ENCODE results near the gene GANC. TPM values are rescaled to one million over a fixed set of nuclear protein-coding genes. Genes with fewer than 3 reads are reported as not detected.

The GANC gene
- total RNA-seq, 2 donors from 2014 or later: 32.0 to 78.8 TPM

DNA sequence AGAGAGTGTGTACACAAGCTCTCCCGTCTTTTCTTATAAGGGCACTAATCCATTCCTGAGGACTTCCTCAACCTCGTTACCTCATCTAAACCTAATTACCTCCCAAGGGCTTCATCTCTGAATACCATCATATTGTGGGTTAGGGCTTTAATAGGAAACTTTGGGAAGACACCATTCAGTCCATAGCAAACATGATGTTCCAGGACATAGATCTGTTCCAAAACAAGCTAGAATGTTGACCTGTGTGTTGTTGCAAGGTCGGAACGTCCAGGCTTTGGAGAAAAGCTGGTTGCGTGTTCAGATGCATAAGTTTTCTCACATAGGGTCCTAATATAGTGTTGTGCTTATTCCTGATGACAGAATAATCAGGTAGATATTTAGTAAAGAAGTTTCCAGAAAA, 9.9 kb downstream of the GANC start:
- Histone ChIP-seq H3K9me3 (no peaks in the 10 kb centered on the region), H3K27me3 (replicated peaks; ENCODE audit: insufficient read depth) (no peaks in the 10 kb centered on the region), H3K4me3 (no peak overlapping the region), H3K36me3 (peaks cover 21% of the 10 kb centered on the region), H3K4me1 (ENCODE audit: control insufficient read depth in 1 of 2, low read depth in 2 of 2) (no peaks in the 10 kb centered on the region), H3K27ac (no peak overlapping the region)
- DNase-seq (ENCODE audit: low spot score) (no peak), ATAC-seq (ENCODE audit: insufficient number of reproducible peaks, low FRiP score, low read depth) (no peak)
- TF ChIP-seq, protein P1, sequence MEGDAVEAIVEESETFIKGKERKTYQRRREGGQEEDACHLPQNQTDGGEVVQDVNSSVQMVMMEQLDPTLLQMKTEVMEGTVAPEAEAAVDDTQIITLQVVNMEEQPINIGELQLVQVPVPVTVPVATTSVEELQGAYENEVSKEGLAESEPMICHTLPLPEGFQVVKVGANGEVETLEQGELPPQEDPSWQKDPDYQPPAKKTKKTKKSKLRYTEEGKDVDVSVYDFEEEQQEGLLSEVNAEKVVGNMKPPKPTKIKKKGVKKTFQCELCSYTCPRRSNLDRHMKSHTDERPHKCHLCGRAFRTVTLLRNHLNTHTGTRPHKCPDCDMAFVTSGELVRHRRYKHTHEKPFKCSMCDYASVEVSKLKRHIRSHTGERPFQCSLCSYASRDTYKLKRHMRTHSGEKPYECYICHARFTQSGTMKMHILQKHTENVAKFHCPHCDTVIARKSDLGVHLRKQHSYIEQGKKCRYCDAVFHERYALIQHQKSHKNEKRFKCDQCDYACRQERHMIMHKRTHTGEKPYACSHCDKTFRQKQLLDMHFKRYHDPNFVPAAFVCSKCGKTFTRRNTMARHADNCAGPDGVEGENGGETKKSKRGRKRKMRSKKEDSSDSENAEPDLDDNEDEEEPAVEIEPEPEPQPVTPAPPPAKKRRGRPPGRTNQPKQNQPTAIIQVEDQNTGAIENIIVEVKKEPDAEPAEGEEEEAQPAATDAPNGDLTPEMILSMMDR (IDR thresholded peaks at IDR 0.05): no peak

DNA sequence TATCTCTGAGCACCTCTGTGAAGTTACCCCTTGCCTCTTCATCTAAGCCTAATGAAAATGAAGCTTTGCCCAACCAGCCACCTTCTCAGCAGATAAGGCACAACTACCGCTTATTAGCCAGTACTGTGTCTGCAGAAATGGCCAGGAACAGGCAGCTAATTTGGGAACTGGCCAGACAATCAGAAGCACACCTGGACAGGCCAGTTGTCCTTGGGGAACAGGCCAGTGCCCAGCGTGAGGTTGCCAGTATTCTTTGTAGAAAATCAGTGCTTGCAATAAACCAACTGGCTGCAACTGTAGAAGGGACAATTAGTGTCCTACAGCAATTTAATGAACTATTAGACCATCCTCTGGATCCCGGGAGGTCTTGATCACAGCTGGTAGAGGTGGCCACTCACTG, 10.7 kb downstream of the GANC start:
- H3K27me3 ChIP-seq (replicated peaks; ENCODE audit: insufficient read depth): no peaks in the 10 kb centered on the region
- no peak overlapping the region for H3K4me3 ChIP-seq
- H3K4me1 ChIP-seq (ENCODE audit: control insufficient read depth in 1 of 2, low read depth in 2 of 2): no peaks in the 10 kb centered on the region
- TF ChIP-seq, protein P1 (IDR thresholded peaks at IDR 0.05): no peak
- H3K36me3 ChIP-seq: peaks cover 16% of the 10 kb centered on the region
- DNase-seq (ENCODE audit: low spot score) (no peak), ATAC-seq (ENCODE audit: insufficient number of reproducible peaks, low FRiP score, low read depth) (no peak)
- H3K27ac ChIP-seq: no peak overlapping the region
- no peaks in the 10 kb centered on the region for H3K9me3 ChIP-seq

DNA sequence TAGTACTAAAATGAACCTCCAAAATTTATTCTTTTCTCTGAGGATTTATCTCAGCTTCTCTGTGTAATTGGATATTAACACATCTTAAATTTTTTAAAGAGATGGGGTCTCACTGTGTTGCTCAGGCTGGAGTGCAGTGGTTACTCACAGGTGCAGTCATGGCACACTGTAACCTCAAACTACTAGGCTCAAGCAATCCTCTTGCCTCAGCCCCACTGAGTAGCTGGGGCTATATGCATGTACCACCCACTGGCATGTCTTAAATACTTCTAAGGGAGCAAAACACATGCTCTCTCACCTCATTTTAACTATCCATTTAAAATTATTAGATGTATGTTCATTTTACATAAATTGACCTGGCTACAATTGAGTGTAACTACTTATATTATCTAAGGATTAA, 11.6 kb downstream of the GANC start:
- TF ChIP-seq, protein P1 (IDR thresholded peaks at IDR 0.05): no peak
- DNase-seq (ENCODE audit: low spot score): no peak
- H3K27ac ChIP-seq: no peak overlapping the region
- H3K9me3 ChIP-seq: no peaks in the 10 kb centered on the region
- H3K4me1 ChIP-seq (ENCODE audit: control insufficient read depth in 1 of 2, low read depth in 2 of 2): no peaks in the 10 kb centered on the region
- no peak for ATAC-seq (ENCODE audit: insufficient number of reproducible peaks, low FRiP score, low read depth)
- H3K27me3 ChIP-seq (replicated peaks; ENCODE audit: insufficient read depth): no peaks in the 10 kb centered on the region
- H3K4me3 ChIP-seq: no peak overlapping the region
- H3K36me3 ChIP-seq: peaks cover 17% of the 10 kb centered on the region

DNA sequence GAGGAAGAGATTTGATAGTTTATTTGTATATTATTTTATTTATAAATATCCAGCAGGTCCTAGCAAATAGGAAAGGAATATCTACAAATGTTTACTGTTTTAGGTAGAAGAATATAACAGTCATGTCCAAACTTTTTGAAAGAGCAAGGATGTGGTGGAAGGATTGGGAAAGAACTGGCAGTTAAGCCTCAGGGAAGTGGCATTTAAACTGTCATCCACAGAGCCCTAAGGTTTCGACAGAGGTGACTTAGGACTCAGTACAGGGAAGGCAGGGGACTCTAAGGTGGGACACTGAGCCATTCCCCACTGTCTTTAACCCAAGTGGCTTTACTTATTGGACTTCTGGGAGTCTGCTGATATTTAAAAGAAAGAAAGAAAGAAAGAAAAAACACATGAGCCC, 12.0 kb downstream of the GANC start:
- Histone ChIP-seq H3K4me3 (no peak overlapping the region), H3K36me3 (peaks cover 12% of the 10 kb centered on the region), H3K27me3 (replicated peaks; ENCODE audit: insufficient read depth) (no peaks in the 10 kb centered on the region), H3K27ac (no peak overlapping the region), H3K4me1 (ENCODE audit: control insufficient read depth in 1 of 2, low read depth in 2 of 2) (no peaks in the 10 kb centered on the region), H3K9me3 (no peaks in the 10 kb centered on the region)
- TF ChIP-seq, protein P1 (IDR thresholded peaks at IDR 0.05): no peak
- no peak for DNase-seq (ENCODE audit: low spot score)
- no peak for ATAC-seq (ENCODE audit: insufficient number of reproducible peaks, low FRiP score, low read depth)

DNA sequence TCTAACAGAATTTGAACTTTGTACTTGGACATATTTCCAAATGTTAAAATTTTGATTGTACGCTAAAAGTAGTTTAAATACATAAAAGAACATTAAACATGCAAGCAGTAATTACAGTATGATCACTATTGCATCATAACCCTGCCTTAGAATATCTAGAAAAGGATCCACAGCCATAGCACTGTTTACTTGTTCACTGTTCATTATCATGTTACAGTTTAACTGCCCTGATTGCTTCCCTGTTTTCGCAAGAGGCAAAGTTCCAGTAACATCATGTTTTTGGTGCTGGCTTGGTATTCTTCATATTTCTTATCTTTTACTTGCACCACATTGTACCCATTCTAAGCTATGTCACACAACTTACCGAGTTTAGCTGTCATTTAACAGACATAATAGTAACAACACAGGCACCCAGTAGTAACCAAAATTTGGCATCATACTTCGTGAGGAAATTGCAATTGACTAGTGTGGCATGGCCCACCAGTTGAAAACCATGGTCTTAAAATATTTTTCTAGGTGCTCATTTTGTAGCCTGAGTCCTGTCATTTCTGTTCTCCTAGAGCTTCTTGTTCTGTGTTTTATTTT, 13.5 kb downstream of the GANC start:
- no peak overlapping the region for H3K4me3 ChIP-seq
- ATAC-seq (ENCODE audit: insufficient number of reproducible peaks, low FRiP score, low read depth): no peak
- no peaks in the 10 kb centered on the region for H3K27me3 ChIP-seq (replicated peaks; ENCODE audit: insufficient read depth)
- H3K36me3 ChIP-seq: peaks cover 17% of the 10 kb centered on the region
- H3K4me1 ChIP-seq (ENCODE audit: control insufficient read depth in 1 of 2, low read depth in 2 of 2): no peaks in the 10 kb centered on the region
- no peak overlapping the region for H3K27ac ChIP-seq
- TF ChIP-seq, protein P1 (IDR thresholded peaks at IDR 0.05): no peak
- no peaks in the 10 kb centered on the region for H3K9me3 ChIP-seq
- DNase-seq (ENCODE audit: low spot score): no peak
